Measurements from ENCODE around the gene HIVEP2.

HIVEP2 gene

GRCh38 chr6:142881761-142882160 is 63.2 kb downstream of the HIVEP2 start:
- no peak for TF ChIP-seq POLR2A (IDR thresholded peaks at IDR 0.05; ENCODE audit: low read depth, low read length)
- TF ChIP-seq PAX5 (IDR thresholded peaks at IDR 0.05; ENCODE audit: insufficient read depth, low read length, severe bottlenecking), result no peak
- no peak for TF ChIP-seq POU2F2 (IDR thresholded peaks at IDR 0.05; ENCODE audit: low read depth, low read length)
- TF ChIP-seq SPI1 (IDR thresholded peaks at IDR 0.05; ENCODE audit: low read depth, low read length), result no peak
- TF ChIP-seq POLR2AphosphoS5 (IDR thresholded peaks at IDR 0.05; ENCODE audit: low read depth, low read length), result no peak
- no peak for TF ChIP-seq TAF1 (IDR thresholded peaks at IDR 0.05; ENCODE audit: low read depth, low read length)
- no peak for FAIRE-seq
- no peak for DNase-seq (ENCODE audit: insufficient read length, low spot score)

GRCh38 chr6:142881290-142881689 is 63.7 kb downstream of the HIVEP2 start:
- TF ChIP-seq PAX5 (IDR thresholded peaks at IDR 0.05; ENCODE audit: insufficient read depth, low read length, severe bottlenecking), result no peak
- no peak for TF ChIP-seq POLR2AphosphoS5 (IDR thresholded peaks at IDR 0.05; ENCODE audit: low read depth, low read length)
- no peak for TF ChIP-seq POLR2A (IDR thresholded peaks at IDR 0.05; ENCODE audit: low read depth, low read length)
- TF ChIP-seq TAF1 (IDR thresholded peaks at IDR 0.05; ENCODE audit: low read depth, low read length), result no peak
- no peak for TF ChIP-seq SPI1 (IDR thresholded peaks at IDR 0.05; ENCODE audit: low read depth, low read length)
- no peak for TF ChIP-seq POU2F2 (IDR thresholded peaks at IDR 0.05; ENCODE audit: low read depth, low read length)
- FAIRE-seq, result no peak
- no peak for DNase-seq (ENCODE audit: insufficient read length, low spot score)

GRCh38 chr6:142880201-142880600 is 64.8 kb downstream of the HIVEP2 start:
- no peak for DNase-seq (ENCODE audit: insufficient read length, low spot score)
- no peak for TF ChIP-seq POLR2AphosphoS5 (IDR thresholded peaks at IDR 0.05; ENCODE audit: low read depth, low read length)
- no peak for TF ChIP-seq POLR2A (IDR thresholded peaks at IDR 0.05; ENCODE audit: low read depth, low read length)
- no peak for TF ChIP-seq POU2F2 (IDR thresholded peaks at IDR 0.05; ENCODE audit: low read depth, low read length)
- FAIRE-seq, result no peak

- no peak for DNase-seq (ENCODE audit: insufficient read length, low spot score)
- no peak for TF ChIP-seq SPI1 (IDR thresholded peaks at IDR 0.05; ENCODE audit: low read depth, low read length)
- FAIRE-seq, result no peak
These were observed 65.4 kb downstream of the HIVEP2 start for GRCh38 chr6:142879527-142879926.

- no peak for TF ChIP-seq POU2F2 (IDR thresholded peaks at IDR 0.05; ENCODE audit: low read depth, low read length)
- TF ChIP-seq SPI1 (IDR thresholded peaks at IDR 0.05; ENCODE audit: low read depth, low read length), result 0 out of 2 replicates have a peak, but pooled peaks have one; percentile 5
- DNase-seq (ENCODE audit: insufficient read length, low spot score), result no peak
- FAIRE-seq, result no peak
These were observed 65.9 kb downstream of the HIVEP2 start for GRCh38 chr6:142879076-142879475.

GRCh38 chr6:142878407-142878806 is 66.6 kb downstream of the HIVEP2 start:
- no peak for TF ChIP-seq SPI1 (IDR thresholded peaks at IDR 0.05; ENCODE audit: low read depth, low read length)
- no peak for TF ChIP-seq POLR2A (IDR thresholded peaks at IDR 0.05; ENCODE audit: low read depth, low read length)
- no peak for TF ChIP-seq POU2F2 (IDR thresholded peaks at IDR 0.05; ENCODE audit: low read depth, low read length)
- TF ChIP-seq POLR2AphosphoS5 (IDR thresholded peaks at IDR 0.05; ENCODE audit: low read depth, low read length), result no peak
- TF ChIP-seq PAX5 (IDR thresholded peaks at IDR 0.05; ENCODE audit: insufficient read depth, low read length, severe bottlenecking), result no peak
- no peak for TF ChIP-seq TAF1 (IDR thresholded peaks at IDR 0.05; ENCODE audit: low read depth, low read length)
- DNase-seq (ENCODE audit: insufficient read length, low spot score), result no peak
- FAIRE-seq, result no peak

GRCh38 chr6:142874676-142875075 is 70.3 kb downstream of the HIVEP2 start:
- no peak for TF ChIP-seq POU2F2 (IDR thresholded peaks at IDR 0.05; ENCODE audit: low read depth, low read length)
- TF ChIP-seq POLR2A (IDR thresholded peaks at IDR 0.05; ENCODE audit: low read depth, low read length), result no peak
- no peak for TF ChIP-seq POLR2AphosphoS5 (IDR thresholded peaks at IDR 0.05; ENCODE audit: low read depth, low read length)
- no peak for TF ChIP-seq TAF1 (IDR thresholded peaks at IDR 0.05; ENCODE audit: low read depth, low read length)
- no peak for TF ChIP-seq PAX5 (IDR thresholded peaks at IDR 0.05; ENCODE audit: insufficient read depth, low read length, severe bottlenecking)
- TF ChIP-seq SPI1 (IDR thresholded peaks at IDR 0.05; ENCODE audit: low read depth, low read length), result no peak
- DNase-seq (ENCODE audit: insufficient read length, low spot score) (no peak), FAIRE-seq (no peak)

GRCh38 chr6:142872376-142872775 is 72.6 kb downstream of the HIVEP2 start:
- no peak for FAIRE-seq
- DNase-seq (ENCODE audit: insufficient read length, low spot score), result no peak
- TF ChIP-seq PAX5 (IDR thresholded peaks at IDR 0.05; ENCODE audit: insufficient read depth, low read length, severe bottlenecking), result no peak
- TF ChIP-seq POLR2AphosphoS5 (IDR thresholded peaks at IDR 0.05; ENCODE audit: low read depth, low read length), result no peak
- TF ChIP-seq POU2F2 (IDR thresholded peaks at IDR 0.05; ENCODE audit: low read depth, low read length), result no peak
- TF ChIP-seq TAF1 (IDR thresholded peaks at IDR 0.05; ENCODE audit: low read depth, low read length), result no peak
- TF ChIP-seq POLR2A (IDR thresholded peaks at IDR 0.05; ENCODE audit: low read depth, low read length), result no peak
- TF ChIP-seq SPI1 (IDR thresholded peaks at IDR 0.05; ENCODE audit: low read depth, low read length), result no peak

- FAIRE-seq (peak; percentile 89), DNase-seq (ENCODE audit: insufficient read length, low spot score) (no peak)
- TF ChIP-seq POU2F2 (IDR thresholded peaks at IDR 0.05; ENCODE audit: low read depth, low read length) (0 out of 2 replicates have a peak, but pooled peaks have one; percentile 35), TAF1 (IDR thresholded peaks at IDR 0.05; ENCODE audit: low read depth, low read length) (no peak), SPI1 (IDR thresholded peaks at IDR 0.05; ENCODE audit: low read depth, low read length) (peak; percentile 20; the same call in 1 of the 2 replicates)
These were observed 73.1 kb downstream of the HIVEP2 start for GRCh38 chr6:142871910-142872331.

- FAIRE-seq (peak; percentile 45), DNase-seq (ENCODE audit: insufficient read length, low spot score) (no peak)
- TF ChIP-seq POLR2AphosphoS5 (IDR thresholded peaks at IDR 0.05; ENCODE audit: low read depth, low read length) (no peak), POU2F2 (IDR thresholded peaks at IDR 0.05; ENCODE audit: low read depth, low read length) (no peak), PAX5 (IDR thresholded peaks at IDR 0.05; ENCODE audit: insufficient read depth, low read length, severe bottlenecking) (no peak), POLR2A (IDR thresholded peaks at IDR 0.05; ENCODE audit: low read depth, low read length) (no peak), SPI1 (IDR thresholded peaks at IDR 0.05; ENCODE audit: low read depth, low read length) (no peak), TAF1 (IDR thresholded peaks at IDR 0.05; ENCODE audit: low read depth, low read length) (no peak)
These were observed 74.1 kb downstream of the HIVEP2 start for GRCh38 chr6:142870787-142871415.

Data from GM12891 (cell line).